Measurements from ENCODE around the gene EMC9.
A peak's percentile ranks its signal among the peaks of the same experiment; 100 is the strongest.

EMC9 gene, protein sequence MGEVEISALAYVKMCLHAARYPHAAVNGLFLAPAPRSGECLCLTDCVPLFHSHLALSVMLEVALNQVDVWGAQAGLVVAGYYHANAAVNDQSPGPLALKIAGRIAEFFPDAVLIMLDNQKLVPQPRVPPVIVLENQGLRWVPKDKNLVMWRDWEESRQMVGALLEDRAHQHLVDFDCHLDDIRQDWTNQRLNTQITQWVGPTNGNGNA

DNA sequence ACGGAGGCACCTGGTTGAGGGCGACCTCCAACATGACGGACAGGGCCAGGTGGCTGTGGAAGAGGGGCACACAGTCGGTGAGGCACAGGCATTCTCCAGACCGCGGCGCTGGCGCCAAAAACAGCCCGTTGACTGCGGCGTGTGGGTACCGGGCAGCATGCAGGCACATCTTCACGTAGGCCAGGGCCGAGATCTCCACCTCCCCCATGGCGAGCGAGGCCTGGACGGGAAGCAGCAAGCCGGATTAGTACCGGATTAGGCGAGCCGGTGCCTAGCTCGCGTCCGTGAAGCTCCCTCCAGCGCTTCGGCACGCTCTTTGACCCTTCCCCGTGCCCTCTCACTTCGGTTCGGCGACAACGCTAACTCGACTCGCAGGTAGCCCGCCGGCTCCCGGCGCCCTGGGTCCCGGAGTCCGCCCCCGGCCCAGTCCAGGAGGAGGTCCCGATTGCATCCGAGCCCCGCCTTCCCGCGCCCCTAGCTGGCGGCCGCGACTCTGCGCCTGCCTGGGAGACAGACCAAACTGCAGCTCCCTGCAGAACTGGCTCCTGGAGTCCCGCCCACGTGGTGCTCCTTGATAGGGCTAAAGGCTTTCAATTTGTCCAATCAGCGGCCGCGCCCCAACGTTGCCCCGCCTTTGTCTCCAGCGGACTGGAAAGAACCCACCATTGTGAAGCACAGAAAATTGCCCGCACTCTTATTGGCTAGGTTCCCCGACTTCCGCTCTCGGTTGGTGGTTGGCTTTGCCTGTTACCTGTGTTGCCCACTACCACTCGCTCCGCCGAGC, at the start of gene EMC9:
Gene EMC9 (minus strand): TSS at position 495 of the 784 bp plus-strand sequence. CDS start 287 bp downstream, at position 208.
- DNase-seq (ENCODE audit: low read depth in 2 of 2), result peak; percentile 100

DNA sequence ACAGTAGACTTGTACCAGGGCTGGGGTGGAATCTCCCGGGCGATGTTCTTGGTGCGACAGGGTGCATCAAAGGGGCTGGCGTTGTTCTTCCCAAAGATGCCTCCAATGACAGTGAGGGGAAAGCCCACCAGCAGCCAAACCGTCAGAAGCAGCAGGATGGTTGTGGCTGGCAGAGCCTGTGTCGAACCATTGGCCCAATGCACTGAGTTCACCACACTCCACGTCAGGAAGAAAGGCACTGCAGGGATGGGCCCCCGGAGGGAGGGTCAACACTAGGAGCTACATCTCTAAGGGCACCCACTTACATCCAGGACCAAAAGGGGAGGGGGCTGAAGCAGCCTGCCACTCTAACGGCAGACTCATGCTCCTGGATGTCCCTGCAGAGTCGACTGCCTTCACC, 49.0 kb upstream of the EMC9 start:
- DNase-seq (ENCODE audit: low read depth in 2 of 2), result no peak

DNA sequence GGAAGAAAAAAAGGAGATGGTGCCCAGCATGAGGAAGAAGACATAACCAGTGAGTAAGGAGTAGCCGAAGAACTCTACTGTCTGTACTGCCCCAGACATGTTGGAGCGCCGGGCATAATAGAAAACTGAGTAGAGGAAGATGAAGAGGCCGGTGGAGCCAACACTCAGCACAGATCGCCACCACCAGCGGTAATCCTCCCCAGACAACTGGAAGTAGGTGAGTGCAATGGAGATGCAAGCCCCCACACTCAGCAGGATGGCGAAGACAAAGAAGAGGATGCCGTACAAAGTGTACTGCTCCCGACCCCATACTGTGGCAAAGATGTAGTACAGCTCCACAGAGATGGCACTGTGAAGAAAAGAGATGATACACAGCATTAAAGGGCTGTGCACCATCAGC, 48.1 kb upstream of the EMC9 start:
- no peak for DNase-seq (ENCODE audit: low read depth in 2 of 2)

DNA sequence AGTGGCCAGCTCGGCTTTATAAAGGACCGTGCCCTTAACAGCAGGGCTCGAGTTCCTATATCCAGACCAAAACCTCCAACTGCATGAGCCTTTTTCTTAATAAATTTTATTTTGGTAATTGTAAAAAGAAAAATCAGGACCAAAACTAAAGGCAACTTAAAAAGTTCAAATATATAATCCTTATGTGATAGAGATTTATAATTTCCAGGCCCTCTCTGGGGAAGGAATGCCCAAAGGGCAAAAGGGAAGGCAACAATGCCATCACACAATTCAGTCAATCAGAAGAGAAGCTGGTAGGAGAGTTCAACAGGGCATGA, 47.6 kb upstream of the EMC9 start:
- no peak for DNase-seq (ENCODE audit: low read depth in 2 of 2)

DNA sequence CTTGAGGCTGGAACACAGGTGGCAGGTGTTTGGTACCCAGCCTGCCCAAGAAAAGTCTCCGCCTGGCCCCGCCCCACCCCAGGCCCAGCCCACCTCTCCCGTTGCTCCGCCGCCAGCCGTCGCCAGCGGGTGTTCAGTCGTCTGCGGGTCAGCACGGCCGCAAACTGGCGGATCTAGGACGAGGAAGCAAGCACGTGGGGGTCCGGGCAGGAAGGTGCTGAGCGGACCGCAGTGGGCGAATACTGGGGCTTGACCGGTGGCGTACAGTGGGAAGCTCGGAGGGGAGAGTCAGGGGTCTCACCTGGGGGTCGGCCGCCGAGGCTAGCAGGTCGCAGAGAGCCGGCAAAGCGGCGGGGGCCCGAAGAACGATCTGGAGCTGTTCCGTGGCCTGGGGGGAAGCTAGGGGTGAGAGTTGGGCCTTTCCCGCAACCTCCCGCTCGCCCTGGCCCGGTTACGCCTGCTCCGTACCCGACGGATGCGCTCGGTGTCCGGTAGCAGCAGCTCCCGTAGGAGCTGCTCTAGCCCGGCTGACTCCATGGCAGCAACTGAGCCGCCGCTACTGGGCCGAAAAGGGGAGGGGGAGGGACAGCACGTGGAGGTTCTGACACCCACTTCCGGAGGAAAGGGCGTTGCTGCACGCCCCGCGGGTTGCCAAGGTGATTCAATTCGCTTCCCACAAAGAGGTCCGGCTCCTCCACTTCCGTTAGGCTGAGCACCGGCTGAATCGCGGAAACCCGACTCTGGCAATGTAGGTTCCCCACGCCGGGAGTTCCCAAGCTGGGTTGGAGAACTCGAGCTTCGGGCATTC, 47.1 kb upstream of the EMC9 start, which contains the start of gene IPO4:
Gene IPO4 (minus strand): TSS at position 566 of the 808 bp plus-strand sequence. CDS start 29 bp downstream, at position 537.
- peak; percentile 92 to 93 for DNase-seq (ENCODE audit: low read depth in 2 of 2)

DNA sequence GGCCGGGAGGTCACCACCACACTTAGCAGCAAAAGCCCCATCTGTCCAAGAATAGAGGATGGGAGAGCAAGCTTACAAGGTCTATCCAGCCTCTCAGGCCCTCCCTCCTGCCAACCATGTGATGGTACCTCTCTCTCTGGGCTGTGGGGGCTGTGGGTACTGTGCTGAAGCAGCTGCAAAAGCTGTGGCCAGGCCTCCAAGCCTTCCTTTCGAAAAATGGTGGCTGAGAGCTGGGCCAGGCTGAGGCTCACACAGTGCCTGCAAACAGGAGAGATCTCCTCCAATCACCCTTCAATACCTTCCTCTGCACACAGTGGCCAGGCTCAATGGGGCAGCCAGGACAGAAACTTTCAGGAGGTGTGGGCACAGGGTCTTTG, 46.1 kb upstream of the EMC9 start:
- no peak for DNase-seq (ENCODE audit: low read depth in 2 of 2)

DNA sequence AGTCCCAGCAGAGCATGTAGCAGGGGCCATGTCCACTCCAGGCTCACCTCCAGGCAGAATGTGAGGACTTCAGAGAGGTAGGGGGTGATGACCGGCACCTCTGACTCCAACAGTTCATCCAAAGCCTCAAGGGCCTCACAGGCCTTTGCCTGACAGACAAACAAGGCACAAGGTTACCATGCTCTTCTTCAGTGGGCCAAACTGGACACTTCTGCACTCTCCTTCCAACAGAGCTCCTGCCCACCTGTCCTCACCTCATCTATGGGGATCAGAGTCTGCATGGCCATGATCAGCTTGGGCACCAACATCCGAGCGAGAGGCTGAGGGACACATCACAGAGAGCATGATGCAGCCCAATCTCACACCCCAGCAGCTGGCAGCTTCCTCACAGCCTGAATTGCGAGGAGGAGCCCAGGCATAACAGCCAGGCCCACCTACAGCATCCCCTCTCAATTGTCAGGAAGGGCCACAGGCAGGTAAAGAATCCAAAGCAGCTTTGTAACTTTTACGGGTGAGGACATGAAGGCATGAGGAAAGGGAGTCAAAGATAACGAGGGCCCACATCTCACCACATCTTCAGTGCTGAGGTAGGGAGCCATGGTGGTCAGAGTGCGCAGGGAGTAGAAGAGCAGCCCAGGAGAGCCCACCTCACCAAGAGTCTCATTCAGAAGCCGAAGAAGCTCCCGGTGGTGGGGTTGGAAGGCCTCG, 45.6 kb upstream of the EMC9 start:
- no peak for DNase-seq (ENCODE audit: low read depth in 2 of 2)

DNA sequence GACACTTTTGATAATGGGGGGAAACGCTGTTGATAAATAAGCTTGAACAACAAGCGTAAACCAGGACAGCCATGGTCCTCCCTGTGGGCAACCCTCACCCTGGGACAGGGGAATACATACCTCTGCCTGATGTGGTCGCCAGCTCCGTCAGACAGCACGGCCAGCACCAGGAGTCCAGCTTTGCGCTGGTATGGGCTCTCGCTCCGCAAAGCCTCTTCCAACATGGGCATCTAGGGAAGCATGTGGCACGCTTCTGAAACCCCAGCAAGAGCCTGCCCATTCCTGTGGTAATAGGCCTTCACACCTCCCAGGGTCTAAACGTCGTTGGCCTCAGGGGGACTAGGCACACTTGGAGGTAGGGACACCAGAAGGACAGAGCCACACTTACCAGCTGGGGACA, 44.4 kb upstream of the EMC9 start:
- no peak for DNase-seq (ENCODE audit: low read depth in 2 of 2)

DNA sequence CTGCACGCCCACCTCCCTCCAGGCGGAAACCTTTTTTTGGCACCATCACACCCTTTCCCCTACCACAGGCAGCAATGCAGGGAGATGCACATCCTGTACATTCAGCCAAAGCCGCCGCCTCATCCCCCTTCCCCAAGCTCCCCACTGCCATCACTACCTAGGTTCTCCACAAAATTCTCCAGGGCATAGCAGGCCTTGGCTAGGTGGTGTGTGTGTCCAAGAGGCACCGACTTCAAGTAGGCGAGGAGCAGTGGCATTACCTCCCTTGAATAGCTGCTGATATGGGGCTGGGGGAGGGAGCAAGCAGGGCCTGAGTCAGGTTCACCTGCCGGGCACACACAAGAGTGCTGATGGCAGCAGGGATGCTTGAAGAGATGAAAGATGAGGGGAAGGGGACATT, 43.6 kb upstream of the EMC9 start:
- DNase-seq (ENCODE audit: low read depth in 2 of 2), result no peak

DNA sequence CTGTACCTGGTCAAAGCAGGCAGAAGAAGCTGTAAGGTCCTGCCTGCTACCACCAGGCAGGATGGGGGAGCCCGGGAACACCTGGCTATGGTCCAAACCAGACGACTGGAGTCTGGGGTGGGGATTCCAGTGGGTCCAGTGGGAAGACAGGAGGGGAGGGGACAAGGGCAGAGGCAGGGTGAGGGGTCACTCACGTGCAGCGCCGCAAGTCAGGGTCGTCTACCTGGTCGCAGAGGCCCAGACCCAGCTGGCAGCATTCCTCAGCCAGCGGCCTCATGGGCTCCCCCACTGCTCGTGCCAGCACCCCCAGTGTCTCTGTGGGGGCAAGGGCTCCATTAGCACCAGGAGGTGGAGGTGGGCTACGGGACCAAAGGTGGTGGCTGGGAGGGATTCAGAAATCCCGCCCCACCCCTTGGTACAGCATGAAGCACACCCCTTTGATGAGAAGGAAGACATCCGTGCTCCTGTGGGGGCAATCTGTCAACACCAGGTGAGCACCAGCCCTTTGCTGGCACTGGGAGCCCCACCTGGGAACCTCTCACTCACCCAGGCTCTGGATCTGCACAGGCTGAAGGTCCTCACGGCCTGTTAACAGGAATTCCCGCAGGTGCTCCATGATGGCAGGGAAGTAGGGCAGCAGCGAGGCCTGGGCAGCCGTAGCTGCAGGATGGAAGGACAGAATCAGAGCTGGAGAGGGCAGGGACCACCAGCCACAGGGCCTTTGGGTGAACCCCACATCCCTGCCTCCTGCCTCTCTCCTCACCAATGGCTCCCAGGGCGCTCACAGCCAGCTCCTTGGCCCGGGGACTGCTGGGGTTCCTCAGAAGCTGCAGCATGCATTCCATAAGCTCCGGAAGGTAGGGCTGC, 42.9 kb upstream of the EMC9 start:
- DNase-seq (ENCODE audit: low read depth in 2 of 2), result no peak

DNA sequence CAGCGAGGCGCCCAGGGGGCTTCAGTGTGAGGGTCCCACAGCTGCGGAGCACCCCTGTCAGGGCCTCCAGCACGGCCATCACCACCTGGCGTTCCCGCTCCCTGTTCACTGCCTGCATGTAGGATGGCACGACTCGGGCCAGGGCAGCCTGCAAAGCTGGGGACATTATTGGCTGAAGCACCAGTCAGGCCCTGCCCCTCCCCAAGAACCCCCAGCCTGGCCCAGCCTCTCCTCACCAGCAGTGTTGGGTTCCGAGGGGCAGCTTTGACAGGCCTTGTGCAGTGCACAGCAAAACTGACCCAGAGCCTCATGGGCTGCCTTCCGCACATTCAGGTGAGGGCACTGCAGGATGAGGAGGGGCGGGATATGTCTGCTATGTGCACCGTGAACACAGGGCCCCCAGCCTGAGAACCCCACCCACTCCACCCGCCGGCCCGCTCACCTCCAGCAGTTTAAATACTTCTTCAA, 41.7 kb upstream of the EMC9 start:
- no peak for DNase-seq (ENCODE audit: low read depth in 2 of 2)

DNA sequence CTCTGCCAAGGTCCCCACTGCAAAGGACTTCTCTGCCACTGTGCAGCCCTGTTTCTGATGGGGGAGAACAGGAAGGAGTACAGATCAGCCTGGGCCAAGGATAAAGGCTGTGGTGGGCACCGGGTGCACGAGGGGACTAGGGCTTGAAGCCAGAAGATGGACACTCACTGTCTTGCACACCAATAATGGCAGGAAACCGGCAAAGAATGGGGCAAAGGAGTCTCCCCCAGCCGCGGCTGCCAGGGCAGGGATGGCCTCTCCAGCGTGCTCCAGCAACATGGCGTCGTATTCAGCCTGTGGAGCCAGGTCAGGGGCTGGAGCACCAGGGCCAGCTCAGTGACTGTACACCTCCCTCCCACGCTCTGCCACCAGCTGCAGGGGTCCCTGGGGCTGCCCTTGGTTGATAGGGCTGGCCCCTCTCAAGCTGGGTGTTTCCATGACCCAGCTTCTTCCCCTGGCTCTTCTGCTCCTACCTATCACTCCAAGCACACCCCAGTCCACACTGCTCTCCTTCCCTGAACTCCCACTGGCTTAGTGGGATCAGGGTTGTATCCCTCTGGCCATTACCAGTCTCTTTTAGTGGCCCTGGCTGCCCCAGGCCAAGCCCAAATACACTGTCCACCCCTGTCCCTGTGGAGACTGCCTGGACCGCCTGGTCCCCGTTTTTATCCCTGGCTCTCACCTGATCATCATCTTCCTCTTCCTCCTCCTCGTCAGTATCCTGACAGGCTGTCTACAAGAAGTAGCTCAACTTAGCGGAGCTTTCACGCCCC, 40.9 kb upstream of the EMC9 start:
- no peak for DNase-seq (ENCODE audit: low read depth in 2 of 2)

DNA sequence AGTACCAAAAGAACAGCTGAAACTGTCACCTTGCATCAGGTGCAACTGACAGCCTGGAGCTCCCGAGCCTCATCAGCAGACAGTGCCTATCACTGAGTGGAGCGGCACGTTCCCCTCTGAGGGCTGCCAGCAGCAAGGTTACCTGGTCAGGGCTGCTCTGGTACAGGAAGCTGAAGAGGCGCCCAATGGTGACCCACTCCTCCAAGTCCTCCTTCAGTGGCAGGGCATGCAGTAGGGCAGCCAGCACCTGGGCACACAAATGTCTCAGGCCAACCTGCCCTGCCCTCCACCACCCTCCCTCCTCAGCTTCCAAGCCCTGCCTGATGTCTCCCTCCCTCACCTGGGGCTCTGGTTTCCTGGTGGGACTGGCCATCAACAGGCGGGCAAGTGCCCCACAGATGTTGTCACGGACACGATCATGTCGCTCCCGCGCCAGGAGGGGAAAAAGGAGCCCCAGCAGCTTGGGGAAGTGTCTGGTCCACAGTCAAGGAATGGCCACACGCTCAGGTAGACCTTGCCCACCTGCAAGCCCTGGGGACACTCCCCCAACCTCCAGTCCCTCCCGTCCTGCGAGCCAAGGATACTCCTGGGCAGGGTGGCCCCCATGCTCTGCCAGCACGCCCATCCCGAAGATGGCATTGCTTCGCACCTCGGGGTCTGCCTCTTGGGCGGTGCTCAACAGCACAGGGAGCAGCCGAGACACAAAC, 40.1 kb upstream of the EMC9 start:
- no peak for DNase-seq (ENCODE audit: low read depth in 2 of 2)

DNA sequence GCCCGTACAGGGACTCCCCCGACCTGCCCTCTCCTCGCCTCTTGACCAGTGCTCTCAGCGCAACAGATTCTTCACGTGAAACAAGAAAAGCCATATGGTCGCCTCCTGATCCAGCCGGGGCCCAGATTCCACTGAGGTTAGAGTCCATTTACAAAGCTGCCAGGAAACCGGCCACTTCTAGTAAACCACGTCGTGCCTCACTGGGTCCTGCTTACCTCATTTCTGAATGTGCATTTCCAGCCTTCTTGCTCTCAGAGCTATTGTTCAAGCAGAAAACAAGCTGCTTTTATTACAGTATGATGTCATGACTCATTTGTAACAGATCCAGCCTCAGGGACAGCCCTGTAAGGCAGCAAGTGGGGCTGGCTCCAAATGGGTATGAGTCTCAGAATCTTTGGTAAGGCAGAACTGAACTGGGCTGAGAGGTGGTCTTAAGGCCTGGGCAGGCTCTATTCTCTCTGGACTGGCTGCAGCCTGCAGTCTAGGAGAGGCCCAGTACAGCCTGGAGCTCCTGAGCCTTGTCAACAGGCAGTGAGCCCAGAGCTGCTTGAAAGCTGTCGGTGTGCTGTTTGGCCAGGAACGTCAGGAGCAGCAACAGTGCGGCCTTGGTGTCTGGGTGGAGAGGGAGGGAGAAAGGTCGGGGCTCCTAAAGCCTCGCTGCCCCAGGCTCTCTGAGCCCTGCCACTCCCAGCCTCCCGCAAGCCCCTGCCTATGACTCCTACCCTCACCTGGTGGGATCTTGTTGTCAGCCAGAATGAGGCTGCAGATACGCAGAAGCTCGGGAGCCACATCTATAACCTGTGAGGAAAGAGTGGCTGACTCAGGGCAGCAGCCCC, 38.8 kb upstream of the EMC9 start:
- DNase-seq (ENCODE audit: low read depth in 2 of 2), result no peak

DNA sequence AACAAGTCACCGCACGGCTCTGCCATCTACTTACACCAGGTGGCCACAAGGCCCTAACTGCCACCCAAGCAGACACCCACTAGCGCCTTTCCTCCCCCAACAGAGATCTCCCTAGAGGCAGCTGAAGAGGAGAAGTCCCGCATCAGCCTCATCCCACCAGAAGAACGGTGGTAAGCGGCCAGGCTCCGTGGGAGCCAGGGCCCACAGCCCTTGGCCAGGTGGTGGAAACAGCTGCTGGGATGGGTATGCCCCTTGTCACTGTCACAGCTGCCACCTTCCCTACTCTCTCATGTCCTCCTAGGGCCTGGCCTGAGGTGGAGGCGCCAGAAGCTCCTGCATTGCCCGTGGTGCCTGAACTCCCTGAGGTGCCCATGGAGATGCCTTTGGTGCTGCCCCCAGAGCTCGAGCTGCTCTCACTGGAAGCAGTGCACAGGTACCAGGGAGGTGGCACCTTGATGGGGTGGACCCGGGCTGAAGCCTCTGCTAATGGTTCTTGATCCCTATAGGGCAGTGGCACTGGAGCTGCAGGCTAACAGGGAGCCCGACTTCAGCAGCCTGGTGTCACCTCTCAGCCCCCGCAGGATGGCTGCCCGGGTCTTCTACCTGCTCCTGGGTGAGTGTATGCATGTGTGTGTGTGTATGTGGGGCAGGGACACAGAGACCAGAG, 38.0 kb upstream of the EMC9 start:
- DNase-seq (ENCODE audit: low read depth in 2 of 2), result no peak

DNA sequence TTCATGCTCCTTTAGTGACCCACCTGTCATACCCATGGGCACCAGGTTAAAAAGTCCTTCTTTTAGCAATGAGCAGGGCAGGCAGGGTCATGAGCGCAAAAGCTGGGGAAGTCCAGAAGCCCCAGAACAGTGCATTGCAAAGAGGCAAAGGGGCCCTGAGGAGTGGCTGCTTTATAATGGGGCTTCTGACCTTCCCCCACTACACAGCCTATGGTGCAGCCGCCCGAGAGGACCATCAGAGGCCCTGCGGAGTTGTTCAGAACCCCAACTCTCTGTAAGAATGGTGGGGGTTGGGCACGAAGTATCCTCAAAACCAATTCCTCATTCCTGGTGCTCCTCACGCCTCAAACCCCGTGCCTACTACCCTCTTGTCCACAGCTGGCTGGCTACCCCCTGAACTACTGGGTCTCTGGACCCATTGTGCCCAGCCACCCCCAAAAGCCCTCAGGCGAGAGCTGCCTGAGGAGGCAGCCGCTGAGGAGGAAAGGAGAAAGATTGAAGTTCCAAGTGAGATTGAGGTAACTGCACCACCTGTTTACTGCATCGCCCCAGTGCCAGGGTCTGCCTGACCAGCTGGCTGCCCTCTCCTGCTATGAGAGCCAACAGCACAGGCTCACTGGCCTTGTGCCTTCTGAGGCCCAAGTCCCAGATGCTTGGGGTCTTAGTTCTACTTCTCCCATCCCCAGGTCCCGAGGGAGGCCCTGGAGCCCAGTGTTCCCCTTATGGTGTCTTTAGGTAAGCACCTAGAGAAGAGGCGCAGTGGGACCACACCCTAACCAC, 37.2 kb upstream of the EMC9 start:
- no peak for DNase-seq (ENCODE audit: low read depth in 2 of 2)

DNA sequence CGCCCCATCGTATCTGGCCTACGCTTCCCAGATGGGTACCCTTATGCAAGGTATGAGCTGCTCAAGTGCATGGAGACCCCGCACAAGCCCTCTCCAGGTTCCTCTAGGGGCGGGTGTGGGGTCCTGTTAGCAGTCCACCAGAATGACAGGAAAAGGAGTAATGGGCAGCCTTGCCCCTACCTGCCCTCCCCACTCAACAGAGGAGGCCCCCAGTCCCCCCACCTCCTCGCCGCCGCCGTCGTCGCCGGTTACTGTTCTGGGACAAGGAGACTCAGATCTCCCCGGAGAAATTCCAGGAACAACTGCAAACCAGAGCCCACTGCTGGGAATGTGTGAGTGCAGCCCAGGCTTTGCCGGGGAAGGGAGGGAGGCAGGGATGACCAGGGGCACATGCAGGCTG, 36.5 kb upstream of the EMC9 start:
- no peak for DNase-seq (ENCODE audit: low read depth in 2 of 2)
